Measurements from ENCODE around the gene TP53I3. TPM values are rescaled to one million over a fixed set of nuclear protein-coding genes. Genes with fewer than 3 reads are reported as not detected.
A peak's percentile ranks its signal among the peaks of the same experiment; 100 is the strongest.

TP53I3 gene, protein sequence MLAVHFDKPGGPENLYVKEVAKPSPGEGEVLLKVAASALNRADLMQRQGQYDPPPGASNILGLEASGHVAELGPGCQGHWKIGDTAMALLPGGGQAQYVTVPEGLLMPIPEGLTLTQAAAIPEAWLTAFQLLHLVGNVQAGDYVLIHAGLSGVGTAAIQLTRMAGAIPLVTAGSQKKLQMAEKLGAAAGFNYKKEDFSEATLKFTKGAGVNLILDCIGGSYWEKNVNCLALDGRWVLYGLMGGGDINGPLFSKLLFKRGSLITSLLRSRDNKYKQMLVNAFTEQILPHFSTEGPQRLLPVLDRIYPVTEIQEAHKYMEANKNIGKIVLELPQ
- 38.3 and 40.8 TPM in 2 replicates for total RNA-seq
- long read RNA-seq, transcript TP53I3-201 (5 exons, 1,998 nt), result minor isoform, 7 of 52 reads
- long read RNA-seq, transcript TP53I3-202 (6 exons, 1,635 nt), result major isoform, 35 of 52 reads
- long read RNA-seq, partial matches to known transcripts, result 0 of 52 reads
- long read RNA-seq, other reads (novel, unspliced or antisense), result 9 of 52 reads

DNA sequence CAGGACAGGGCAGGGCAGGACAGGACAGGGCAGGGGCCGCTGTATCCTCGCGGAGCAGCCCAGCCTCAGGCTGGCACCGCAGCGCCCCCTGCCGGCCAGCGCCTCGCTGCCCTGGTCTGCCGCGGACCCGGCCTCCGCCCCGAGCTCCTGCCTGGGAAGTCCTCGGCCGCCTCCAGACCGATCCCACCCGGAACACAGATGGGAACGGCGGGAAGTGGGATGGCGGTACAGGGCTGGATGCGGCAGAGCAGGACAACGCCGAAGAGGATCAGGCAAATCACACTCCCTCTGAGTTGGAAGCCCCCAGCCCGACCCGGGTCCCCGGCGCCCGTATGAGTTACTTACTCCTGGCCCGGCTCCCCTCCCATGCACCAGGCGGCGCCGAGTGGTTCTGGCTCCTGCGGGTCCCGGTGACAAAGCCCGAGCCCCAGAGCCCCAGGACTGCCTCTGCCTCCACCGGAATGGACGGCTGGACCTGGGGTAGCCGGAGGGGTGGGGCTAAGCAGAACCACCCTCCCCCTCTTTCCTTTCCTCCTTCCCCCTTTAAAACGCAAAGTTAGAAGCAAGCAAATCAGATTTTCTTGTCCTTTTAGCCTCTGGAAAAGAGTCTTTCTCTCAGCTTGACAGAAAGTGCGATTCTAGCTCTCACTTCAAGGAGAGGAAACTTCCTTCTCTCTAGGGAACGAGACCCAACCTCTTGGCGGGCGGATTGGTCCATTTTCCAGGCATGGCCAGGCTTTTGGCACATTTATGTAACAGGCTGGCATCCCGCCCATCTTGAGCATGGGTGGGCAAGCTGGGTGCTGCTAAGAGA lies at the start of gene TP53I3:
Gene TP53I3, minus strand, starts transcription at position 449 of the 814 bp plus-strand sequence. CDS start 508 bp downstream, outside the sequence.
- peaks cover 26% of the 10 kb centered on the region for H3K4me1 Mint-ChIP-seq

DNA sequence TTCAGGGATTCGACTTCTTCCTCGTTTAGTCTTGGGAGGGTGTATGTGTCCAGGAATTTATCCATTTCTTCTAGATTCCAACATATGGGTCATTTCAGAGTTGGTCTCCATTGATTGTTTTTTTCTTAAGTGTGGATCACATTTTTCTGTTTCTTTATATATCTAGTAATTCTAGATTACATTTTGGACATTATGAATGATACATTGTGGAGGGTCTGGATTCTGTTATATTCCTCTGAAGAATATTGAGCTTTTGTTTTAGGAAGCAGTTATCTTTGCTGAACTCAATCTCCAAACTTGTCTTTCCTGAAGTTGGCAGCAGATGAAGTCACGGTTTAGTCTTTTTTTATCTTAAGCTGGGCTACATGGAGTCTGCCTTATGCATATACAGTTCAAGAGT lies 47.9 kb upstream of the TP53I3 start:
- peaks cover 28% of the 10 kb centered on the region for H3K36me3 Mint-ChIP-seq (ENCODE audit: low read depth)
- H3K27me3 Mint-ChIP-seq (ENCODE audit: low read depth), result no peaks in the 10 kb centered on the region
- H3K9me3 Mint-ChIP-seq, result peaks cover 6% of the 10 kb centered on the region
- TF ChIP-seq, protein P1, sequence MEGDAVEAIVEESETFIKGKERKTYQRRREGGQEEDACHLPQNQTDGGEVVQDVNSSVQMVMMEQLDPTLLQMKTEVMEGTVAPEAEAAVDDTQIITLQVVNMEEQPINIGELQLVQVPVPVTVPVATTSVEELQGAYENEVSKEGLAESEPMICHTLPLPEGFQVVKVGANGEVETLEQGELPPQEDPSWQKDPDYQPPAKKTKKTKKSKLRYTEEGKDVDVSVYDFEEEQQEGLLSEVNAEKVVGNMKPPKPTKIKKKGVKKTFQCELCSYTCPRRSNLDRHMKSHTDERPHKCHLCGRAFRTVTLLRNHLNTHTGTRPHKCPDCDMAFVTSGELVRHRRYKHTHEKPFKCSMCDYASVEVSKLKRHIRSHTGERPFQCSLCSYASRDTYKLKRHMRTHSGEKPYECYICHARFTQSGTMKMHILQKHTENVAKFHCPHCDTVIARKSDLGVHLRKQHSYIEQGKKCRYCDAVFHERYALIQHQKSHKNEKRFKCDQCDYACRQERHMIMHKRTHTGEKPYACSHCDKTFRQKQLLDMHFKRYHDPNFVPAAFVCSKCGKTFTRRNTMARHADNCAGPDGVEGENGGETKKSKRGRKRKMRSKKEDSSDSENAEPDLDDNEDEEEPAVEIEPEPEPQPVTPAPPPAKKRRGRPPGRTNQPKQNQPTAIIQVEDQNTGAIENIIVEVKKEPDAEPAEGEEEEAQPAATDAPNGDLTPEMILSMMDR (conservative IDR thresholded peaks at IDR 0.05), result no peak
- H3K4me1 Mint-ChIP-seq, result peaks cover 5% of the 10 kb centered on the region
- H3K4me3 Mint-ChIP-seq, result no peak overlapping the region
- no peak for DNase-seq (ENCODE audit: low read depth, low spot score)
- no peak overlapping the region for H3K27ac Mint-ChIP-seq (ENCODE audit: unreplicated experiment)

More for the DNA sequence above, at the start of gene TP53I3:
- H3K4me3 Mint-ChIP-seq, result peak within 1 kb of the TSS; percentile 98
- H3K9me3 Mint-ChIP-seq, result no peaks in the 10 kb centered on the region
- H3K27me3 Mint-ChIP-seq (ENCODE audit: low read depth), result no peaks in the 10 kb centered on the region
- peak; percentile 96 for DNase-seq (ENCODE audit: low read depth, low spot score)
- TF ChIP-seq, protein P1 (conservative IDR thresholded peaks at IDR 0.05), result peak; percentile 99
- H3K36me3 Mint-ChIP-seq (ENCODE audit: low read depth), result peaks cover 9% of the 10 kb centered on the region
- peak within 1 kb of the TSS; percentile 99 for H3K27ac Mint-ChIP-seq (ENCODE audit: unreplicated experiment)

DNA sequence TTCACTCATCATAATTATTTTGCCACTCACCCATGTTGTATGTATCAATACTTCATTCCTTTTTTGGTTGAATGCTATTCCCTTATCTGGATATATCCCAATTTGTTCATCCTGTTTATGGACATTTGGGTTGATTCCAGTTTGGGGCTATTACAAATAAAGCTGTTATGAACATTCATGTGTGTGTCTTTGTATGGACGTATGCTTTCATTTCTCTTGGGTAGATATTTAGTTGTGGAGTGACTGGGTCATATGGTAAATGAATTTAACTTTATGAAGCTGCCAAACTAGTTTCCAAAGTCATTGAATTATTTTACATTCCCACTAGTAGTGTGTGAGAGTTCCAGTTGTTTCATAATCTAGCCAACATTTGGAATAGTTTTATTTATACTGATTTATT lies 41.3 kb upstream of the TP53I3 start:
- DNase-seq (ENCODE audit: low read depth, low spot score), result no peak
- Mint-ChIP-seq H3K9me3 (no peaks in the 10 kb centered on the region), H3K27me3 (ENCODE audit: low read depth) (no peaks in the 10 kb centered on the region), H3K4me1 (peaks cover 34% of the 10 kb centered on the region), H3K4me3 (peak overlapping the region; percentile 57), H3K36me3 (ENCODE audit: low read depth) (peaks cover 6% of the 10 kb centered on the region), H3K27ac (ENCODE audit: unreplicated experiment) (no peak overlapping the region)
- TF ChIP-seq, protein P1 (conservative IDR thresholded peaks at IDR 0.05), result no peak

- peaks cover 3% of the 10 kb centered on the region for H3K36me3 Mint-ChIP-seq (ENCODE audit: low read depth)
- TF ChIP-seq, protein P1 (conservative IDR thresholded peaks at IDR 0.05), result no peak
- H3K9me3 Mint-ChIP-seq, result no peaks in the 10 kb centered on the region
- H3K27ac Mint-ChIP-seq (ENCODE audit: unreplicated experiment), result peak overlapping the region; percentile 82
- no peak for DNase-seq (ENCODE audit: low read depth, low spot score)
- H3K27me3 Mint-ChIP-seq (ENCODE audit: low read depth), result no peaks in the 10 kb centered on the region
- peak overlapping the region; percentile 90 for H3K4me3 Mint-ChIP-seq
- peaks cover 35% of the 10 kb centered on the region for H3K4me1 Mint-ChIP-seq
Measured at GRCh38 chr2:24123922-24124580, 39.4 kb upstream of the TP53I3 start.

Measured in neural crest cell (in vitro differentiated cells).